ENCODE results near the gene TLR9. TPM values are rescaled to one million over a fixed set of nuclear protein-coding genes. Genes with fewer than 3 reads are reported as not detected.

Gene TLR9
- total RNA-seq, 3 donors from 2014 or later, result 0.77 to 0.89 TPM; not detected in 1

- no peak overlapping the region for H3K4me3 ChIP-seq
- no peak for DNase-seq
- intact Hi-C loops (cut with DNase I, micrococcal nuclease), result loop anchor here in 1 of 2 donors (10.0 kb wide), 1 partner anchor 111 kb away; no protein-coding TSS in a partner anchor
Measured at GRCh38 chr3:52223449-52224408, 1.7 kb downstream of the TLR9 start.

GRCh38 chr3:52222319-52223221, 2.9 kb downstream of the TLR9 start:
- peaks cover 13% of the 10 kb centered on the region for H3K4me1 ChIP-seq (ENCODE audit: low read depth)
- no peak for TF ChIP-seq CTCF (IDR thresholded peaks at IDR 0.05)
- no peaks in the 10 kb centered on the region for H3K9me3 ChIP-seq
- no peaks in the 10 kb centered on the region for H3K36me3 ChIP-seq (ENCODE audit: low read depth)
- H3K4me3 ChIP-seq, result no peak overlapping the region
- DNase-seq (peak in 1 of 3 donors; percentile 53), ATAC-seq (no peak)
- intact Hi-C loops (cut with DNase I, micrococcal nuclease), result loop anchor here in 1 of 2 donors (10.0 kb wide), 1 partner anchor 112 kb away; no protein-coding TSS in a partner anchor

More at GRCh38 chr3:52223449-52224408, 1.7 kb downstream of the TLR9 start:
- TF ChIP-seq CTCF (IDR thresholded peaks at IDR 0.05), result no peak
- H3K9me3 ChIP-seq, result no peaks in the 10 kb centered on the region
- peaks cover 4% of the 10 kb centered on the region for H3K4me1 ChIP-seq (ENCODE audit: low read depth)
- H3K36me3 ChIP-seq (ENCODE audit: low read depth), result no peaks in the 10 kb centered on the region
- ATAC-seq, result no peak

- Histone ChIP-seq H3K36me3 (ENCODE audit: low read depth) (no peaks in the 10 kb centered on the region), H3K4me1 (ENCODE audit: low read depth) (peaks cover 22% of the 10 kb centered on the region), H3K9me3 (no peaks in the 10 kb centered on the region), H3K4me3 (no peak overlapping the region)
- DNase-seq (peak in 1 of 3 donors; percentile 63), ATAC-seq (no peak)
- intact Hi-C loops (cut with DNase I, micrococcal nuclease), result loop anchor here in 1 of 2 donors (10.0 kb wide), 1 partner anchor 113 kb away; no protein-coding TSS in a partner anchor
- no peak for TF ChIP-seq CTCF (IDR thresholded peaks at IDR 0.05)
Measured at GRCh38 chr3:52221563-52222318, 3.7 kb downstream of the TLR9 start.

GRCh38 chr3:52221141-52221562, 4.3 kb downstream of the TLR9 start:
- TF ChIP-seq CTCF (IDR thresholded peaks at IDR 0.05), result no peak
- Histone ChIP-seq H3K36me3 (ENCODE audit: low read depth) (no peaks in the 10 kb centered on the region), H3K9me3 (no peaks in the 10 kb centered on the region), H3K4me3 (no peak overlapping the region), H3K4me1 (ENCODE audit: low read depth) (peaks cover 28% of the 10 kb centered on the region)
- no peak for ATAC-seq
- intact Hi-C loops (cut with DNase I, micrococcal nuclease), result loop anchor here in 1 of 2 donors (10.0 kb wide), 1 partner anchor 114 kb away; no protein-coding TSS in a partner anchor
- no peak for DNase-seq
